HG02642 (cell line): ENCODE measurements around the gene TRAF3IP1.
"Not testable (repeated sequence)": the region's sequence is repeated elsewhere in the genome, so short reads cannot be mapped to it uniquely, and the experiment has no call there.

Source experiments
- ATAC-seq: cut with Tn5 transposase; IDR thresholded peaks from one replicate; pipeline ENCODE4 v1.9.1; 2021; ENCODE audit warnings: mild to moderate bottlenecking; ENCODE audit not compliant: unreplicated experiment, poor library complexity

TRAF3IP1 gene

GRCh38 chr2:238403632-238404405 lies 83.5 kb downstream of the TRAF3IP1 start:
- ATAC-seq: no peak

GRCh38 chr2:238404406-238405216 lies 84.3 kb downstream of the TRAF3IP1 start:
- no peak for ATAC-seq

GRCh38 chr2:238405217-238405555 lies 84.9 kb downstream of the TRAF3IP1 start:
- ATAC-seq: not testable (repeated sequence)

DNA sequence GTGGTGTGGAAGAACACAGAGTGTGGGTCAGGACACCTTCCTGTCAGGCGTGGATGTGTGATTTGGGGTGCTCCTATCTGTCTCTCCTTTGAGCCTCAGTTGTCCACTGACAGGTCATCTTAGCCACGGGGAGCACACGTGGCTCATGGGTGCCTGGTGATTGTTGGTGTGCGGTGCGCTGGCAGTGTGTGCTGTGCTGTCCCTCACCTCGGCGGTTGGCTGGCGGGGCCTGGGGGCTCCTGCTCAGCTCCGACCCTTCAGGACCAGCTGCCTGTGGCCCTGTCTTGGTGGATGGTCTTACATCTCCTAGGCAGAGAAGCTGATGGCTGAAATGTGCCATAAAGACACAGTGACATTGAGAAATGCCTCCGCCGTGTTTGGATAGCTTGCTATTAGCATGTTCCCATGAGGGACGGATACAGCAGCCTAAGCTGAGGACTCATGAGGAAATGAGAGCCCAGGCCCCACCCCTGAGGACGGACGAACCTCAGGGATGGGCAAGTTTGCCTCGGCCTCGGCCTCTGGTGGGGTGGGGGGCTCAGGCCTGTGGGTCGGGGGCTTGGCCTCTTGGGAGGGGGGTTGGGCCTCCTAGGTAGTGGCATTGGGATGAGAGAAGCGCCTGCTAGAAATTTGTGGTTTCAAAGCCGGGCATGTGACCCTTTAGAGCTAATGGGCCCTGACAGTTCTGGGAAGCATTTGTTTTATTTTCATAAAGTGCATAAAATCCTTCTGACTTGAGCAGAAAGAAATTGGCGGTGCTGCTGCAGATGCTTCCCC lies 86.1 kb downstream of the TRAF3IP1 start:
- ATAC-seq: no peak

GRCh38 chr2:238406998-238407285 lies 86.6 kb downstream of the TRAF3IP1 start:
- ATAC-seq: no peak

DNA sequence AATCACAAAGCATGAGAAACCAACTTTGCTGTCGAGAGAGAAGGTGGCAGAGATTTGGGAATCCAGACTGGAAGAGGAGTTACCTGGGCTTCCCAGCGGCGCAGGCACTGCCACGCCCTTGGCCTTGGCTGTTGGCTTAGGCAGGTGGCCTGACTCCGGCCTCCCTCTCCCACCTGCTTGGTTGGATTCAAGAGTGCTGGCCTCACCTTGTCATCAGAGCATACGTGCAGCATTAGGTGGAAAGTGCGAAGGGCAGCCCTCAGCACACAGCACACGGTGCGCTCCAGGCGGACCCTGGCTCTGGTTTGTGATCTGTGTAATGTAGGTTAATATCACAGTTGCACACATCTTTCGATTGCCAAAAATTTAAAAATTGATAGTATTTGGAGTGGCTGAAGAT lies 87.2 kb downstream of the TRAF3IP1 start:
- ATAC-seq: no peak

DNA sequence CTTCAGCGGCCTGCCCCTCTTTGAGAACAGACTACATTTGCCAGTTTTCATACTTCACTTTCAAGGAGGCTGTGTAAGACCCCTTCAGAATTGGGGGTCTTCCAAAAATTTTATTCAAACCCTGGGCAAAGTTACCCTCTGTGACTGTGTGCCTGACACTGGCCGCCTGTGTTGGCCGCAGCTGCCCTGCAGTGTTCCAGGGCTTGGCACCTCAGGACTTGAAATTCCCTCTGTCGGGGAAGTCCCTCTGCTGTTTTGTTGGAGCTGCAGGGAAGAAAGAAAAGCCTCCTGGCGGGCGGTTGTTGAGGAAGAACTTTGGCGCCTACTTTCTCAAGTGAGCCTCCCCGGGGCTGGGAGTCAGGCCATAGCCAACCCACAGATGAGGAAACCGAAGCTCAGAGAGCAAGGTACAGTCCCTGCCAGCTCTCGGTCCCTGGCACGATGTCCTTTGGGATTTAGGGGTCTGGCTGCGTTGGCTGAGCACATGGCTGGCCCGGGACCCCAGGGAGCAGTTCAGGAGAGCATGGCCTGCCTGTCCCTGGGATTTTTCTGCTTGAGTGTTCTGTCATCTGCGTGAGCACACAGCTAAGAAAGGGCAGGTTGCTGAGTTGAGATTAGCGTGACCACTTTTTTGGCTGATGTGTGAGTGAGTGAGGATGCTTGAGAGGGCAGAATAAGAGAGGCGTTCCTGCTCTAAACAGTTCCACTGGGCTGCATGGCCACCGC lies 88.5 kb downstream of the TRAF3IP1 start:
- ATAC-seq: no peak

DNA sequence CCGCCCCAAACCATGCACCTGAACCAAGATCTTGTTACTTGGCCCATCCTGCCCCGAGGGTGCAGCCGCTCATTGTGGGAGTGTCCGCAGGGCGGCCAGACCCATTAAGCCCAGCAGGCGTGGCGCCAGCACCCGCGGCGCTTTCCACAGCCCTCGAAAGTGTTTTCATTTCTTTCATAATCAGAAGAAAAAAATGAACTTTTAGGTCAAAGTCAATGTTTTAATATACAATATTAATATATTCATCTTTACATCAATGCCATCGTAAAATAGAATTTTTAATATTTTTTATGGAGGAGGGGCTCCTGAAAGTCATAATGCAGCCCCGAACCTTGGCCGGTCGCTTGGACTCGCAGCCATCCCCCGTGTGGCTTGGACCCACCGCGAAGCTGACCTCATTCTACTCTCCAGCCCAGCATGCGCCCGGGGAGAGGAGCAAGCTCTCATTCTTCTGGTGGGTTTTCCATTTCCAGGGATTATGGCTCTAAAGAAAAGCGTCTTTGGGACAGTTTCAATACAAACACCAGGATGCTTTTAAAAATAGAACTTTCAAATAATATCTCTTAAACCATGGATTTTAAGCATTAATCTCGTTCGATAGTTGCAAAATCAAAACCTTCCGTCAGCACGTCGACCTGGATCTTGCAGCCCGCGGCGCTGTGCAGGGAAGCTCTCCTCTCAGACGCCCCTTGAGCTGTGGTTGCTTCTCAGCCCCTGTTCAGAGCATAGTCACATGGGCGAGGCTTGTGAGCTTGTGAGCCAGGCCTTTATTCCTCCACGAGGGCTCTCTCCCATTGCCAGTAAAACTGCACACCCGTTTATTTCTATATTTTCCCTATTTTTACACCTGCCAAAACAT lies 89.3 kb downstream of the TRAF3IP1 start:
- no peak for ATAC-seq

DNA sequence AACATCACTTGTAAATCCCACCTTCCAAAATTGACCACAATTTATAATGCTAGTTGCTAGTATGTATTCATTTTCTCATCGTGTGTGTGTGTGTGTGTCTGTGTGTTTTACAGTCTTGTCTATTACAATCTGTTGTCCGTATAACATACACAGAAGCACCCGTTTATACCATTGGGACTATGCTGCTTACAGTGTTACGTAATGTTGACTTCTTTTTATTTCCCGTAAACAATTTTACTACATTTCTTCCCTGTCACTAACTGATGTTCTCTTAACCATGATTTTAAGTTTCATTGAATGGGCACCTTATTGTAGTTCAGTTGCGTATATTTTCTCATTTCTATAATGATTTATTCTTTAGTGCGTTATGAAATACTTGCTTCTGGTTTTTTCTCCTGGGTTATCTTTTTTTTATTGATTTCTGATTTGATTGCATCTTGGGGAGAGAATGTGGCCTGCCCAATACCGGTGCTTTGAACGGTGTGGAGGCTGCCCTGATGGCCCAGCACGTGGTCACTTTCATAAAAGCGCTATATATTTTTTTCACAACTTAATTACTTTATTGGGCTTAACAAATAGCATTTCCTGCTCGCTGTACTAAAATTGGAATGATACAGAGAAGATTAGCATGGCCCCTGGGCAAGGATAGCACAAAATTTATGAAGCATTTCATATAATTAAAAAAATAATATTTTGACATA lies 91.9 kb downstream of the TRAF3IP1 start:
- ATAC-seq: no peak

GRCh38 chr2:238413368-238413767 lies 93.0 kb downstream of the TRAF3IP1 start:
- no peak for ATAC-seq

- no peak for ATAC-seq
Observed at GRCh38 chr2:238415036-238415764, 94.9 kb downstream of the TRAF3IP1 start.

DNA sequence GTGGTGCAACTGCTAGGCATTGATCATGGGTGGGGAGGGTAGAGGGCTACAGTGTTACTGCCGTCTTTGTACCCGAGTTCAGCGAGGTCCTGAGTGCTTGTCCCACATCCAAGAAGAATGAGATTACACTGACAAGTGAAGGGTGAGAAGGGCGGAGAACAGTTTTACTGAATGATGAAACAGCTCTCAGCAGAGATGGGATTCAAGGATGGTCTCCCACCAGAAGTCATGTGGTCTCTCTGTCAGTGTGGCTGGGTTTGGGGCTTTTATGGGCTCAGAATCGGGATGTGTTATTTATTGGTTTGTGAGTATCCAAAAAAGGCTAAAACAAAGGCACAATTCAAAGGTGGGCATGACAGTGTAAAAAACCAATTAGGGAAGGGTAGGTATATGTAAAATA lies 95.6 kb downstream of the TRAF3IP1 start:
- no peak for ATAC-seq

DNA sequence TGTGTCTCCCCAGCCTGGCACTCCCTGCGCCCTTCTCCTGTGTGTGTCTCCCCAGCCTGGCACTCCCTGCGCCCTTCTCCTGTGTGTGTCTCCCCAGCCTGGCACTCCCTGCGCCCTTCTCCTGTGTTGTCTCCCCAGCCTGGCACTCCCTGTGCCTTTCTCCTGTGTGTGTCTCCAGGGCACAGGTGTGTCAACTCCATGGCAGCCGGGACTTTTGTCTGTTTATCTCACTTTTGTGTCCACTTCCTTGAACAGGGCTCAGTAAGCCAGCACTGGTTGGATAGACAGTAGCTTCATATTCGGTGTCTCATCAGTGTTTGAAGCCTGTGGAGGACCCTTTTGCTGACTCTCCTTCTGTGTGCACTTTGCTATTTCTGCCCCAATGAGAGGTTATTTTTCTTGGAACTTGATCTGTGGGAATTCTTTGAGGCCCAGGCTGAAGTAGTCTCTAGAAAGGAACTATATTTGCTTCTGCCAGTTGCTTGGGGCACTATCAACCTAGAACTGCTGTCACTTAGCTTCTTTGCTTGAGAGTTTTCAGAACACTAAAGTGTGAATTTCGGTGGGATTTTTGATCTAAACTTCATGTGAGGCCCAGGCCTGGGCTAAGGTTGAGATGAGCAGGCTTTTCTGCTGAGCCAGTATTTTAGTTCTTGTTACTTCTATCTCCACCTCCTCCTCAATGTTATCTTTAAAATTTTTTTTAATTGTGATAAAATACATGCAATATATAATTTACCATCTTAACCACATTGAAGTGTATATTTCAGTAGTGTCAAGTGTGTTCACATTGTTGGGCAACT lies 98.1 kb downstream of the TRAF3IP1 start:
- no peak for ATAC-seq

DNA sequence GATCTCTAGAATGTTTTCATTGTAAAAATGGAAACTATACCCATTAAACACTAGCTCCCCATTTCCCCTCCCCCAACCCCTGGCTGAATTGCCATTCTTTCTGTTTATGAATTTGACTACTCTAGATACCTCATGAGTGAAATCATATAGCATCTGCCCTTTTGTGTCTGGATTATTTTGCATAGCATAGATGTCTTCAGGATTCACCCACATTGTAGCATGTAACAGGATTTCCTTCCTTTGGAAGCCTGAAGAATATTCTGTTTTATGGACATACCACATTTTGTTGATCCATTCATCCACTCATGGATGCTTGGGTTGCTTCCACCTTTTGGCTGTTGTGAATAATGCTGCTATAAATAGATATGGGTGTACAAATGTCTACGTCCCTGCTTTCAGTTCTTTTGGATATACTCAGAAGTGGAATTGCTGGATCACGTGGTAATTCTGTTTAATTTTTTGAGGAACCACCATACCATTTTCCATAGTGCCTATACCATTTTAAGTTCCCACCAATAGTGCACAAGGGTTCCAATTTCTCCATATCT lies 98.8 kb downstream of the TRAF3IP1 start:
- no peak for ATAC-seq

DNA sequence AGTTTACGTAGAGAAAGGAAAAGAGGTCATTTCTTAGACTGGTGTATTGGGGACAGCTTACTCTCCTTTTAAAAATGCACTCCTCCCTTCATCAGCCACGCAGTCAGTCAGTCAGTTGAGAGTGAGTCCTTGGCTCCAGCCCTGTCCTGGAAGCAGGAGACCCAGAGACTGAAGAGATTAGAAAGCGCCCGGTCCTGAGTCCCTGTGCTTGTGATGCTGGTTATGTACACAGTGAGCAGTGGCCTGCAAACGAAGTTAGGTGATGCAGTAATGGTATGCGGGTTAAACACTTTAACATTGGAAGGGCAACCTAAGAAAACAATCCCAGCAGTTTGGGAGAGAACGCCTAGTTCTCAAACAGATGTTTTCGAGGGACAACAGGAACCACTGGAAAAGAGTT lies 100.1 kb downstream of the TRAF3IP1 start:
- no peak for ATAC-seq

DNA sequence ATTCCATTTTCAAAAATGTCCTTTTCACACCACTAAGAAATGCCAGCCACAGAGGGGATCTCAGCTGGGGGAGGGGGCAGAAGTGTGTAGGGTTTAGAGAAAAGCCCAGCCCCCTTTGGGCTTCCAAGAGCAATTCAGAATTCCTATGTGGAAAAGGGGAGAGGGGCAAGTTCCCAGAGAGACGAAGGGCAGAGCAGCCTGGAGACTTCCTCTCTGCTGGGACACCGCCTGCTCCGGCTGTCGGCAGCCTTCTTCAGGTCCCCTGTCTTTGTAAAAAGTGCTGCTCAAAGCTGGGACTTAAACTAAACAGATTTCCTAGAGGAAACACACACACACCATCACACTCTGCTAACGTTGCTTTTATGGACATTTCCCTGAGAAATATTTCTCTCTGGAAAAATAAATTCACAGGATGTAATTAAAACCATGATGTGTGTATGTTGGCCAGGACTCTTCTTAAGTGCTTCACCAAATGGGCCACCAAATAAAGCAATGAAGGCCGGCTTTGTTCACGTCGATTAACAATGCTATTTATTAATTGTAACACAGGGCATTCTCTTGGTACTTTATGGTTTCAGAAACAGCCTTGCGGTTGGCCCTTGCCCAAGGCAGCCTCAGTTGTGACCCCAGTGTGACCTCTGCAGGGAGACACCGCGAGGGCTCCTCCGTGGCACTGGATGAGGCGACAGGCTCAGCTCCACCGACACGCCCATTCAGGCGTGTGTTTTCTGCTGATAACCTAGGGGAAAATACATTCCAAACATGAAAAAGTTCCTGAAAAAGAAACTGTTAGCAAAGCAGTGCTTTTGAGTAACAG lies 100.8 kb downstream of the TRAF3IP1 start:
- no peak for ATAC-seq

DNA sequence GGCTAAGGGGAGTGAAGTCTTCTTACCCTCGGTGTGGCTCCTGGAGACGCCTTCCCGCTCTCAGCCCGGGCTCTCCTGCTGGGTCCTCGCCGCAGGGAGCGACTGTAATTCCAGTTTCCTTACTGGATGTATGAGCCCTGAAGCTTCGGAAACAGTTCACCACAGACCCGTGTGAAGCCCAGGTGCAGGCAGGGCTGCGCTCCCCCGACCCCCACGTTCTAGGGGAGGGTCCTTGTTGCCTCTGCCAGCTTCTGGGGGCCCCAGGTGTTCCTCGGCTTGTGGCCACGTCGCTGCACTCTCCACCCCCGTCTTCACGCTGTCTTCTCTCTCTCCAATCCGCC lies 101.3 kb downstream of the TRAF3IP1 start:
- ATAC-seq: no peak
